ENCODE measurements around the gene LIG1.
A peak's percentile ranks its signal among the peaks of the same experiment; 100 is the strongest.

GRCh38 chr19:48196933-48197665 is 27.0 kb upstream of the LIG1 start:
- no peak for TF ChIP-seq CTCF (IDR thresholded peaks at IDR 0.05; ENCODE audit: low read depth, low read length)
- TF ChIP-seq POLR2A (IDR thresholded peaks at IDR 0.05; ENCODE audit: extremely low read depth, insufficient read length): peak; percentile 33
- peak; percentile 39; the same call in 1 of the 2 replicates for TF ChIP-seq MYC (IDR thresholded peaks at IDR 0.05; ENCODE audit: low read depth, low read length)
- TF ChIP-seq MAX (IDR thresholded peaks at IDR 0.05; ENCODE audit: low read depth, low read length): 0 out of 2 replicates have a peak, but pooled peaks have one; percentile 7

Data from NB4 (cell line).